Endothelial cell of umbilical vein (primary cell): ENCODE measurements around the gene PRRT1B. TPM values are rescaled to one million over a fixed set of nuclear protein-coding genes. Genes with fewer than 3 reads are reported as not detected.

Experiments
- BruUV-seq: library from RNA; stranded (reverse); fragments of 400-500 nt; replicated peaks from 2 replicates; lab custom pipeline; 2021; lab: Mats Ljungman, UMichigan
- CTCF ChIA-PET: fragments of 300-600, 350-600 bp; sonication (Branson Sonifier 250); formaldehyde crosslinking; loops from one replicate; lab custom pipeline; 2021; ENCODE audit warnings: antibody characterized with exemption, inconsistent platforms; lab: Charles Lee
- POLR2A ChIA-PET: fragments of 300-600, 350-600 bp; sonication (Branson Sonifier 250); formaldehyde crosslinking; loops from one replicate; lab custom pipeline; 2021; ENCODE audit warnings: antibody characterized with exemption, inconsistent platforms; lab: Charles Lee
- DNase-seq: peaks from one replicate; pipeline ENCODE4 v3.0.0-alpha.2; 2011; ENCODE audit warnings: low read depth, low spot score
- FAIRE-seq: peaks from 2 replicates; lab custom pipeline; 2011; peaks lifted over from hg19 to GRCh38; lab: Jason Lieb, UNC
- H2AFZ ChIP-seq: 2 replicates; pipeline ENCODE4 v1.6.0; 2012; ENCODE audit warnings: low read depth, low read length, control low read depth, inconsistent platforms
- H3K27ac ChIP-seq: 2 replicates; pipeline ENCODE4 v1.5.1; 2011; ENCODE audit warnings: low read depth, mild to moderate bottlenecking, control low read depth, low read length, moderate library complexity; ENCODE audit not compliant: insufficient read depth
- H3K27me3 ChIP-seq, 2 experiments: 2 replicates each; pipeline versions ENCODE4 v1.6.0 to v1.6.1; 2011; ENCODE audit warnings: low read length in 2 of 2, mixed read lengths in 1 of 2; ENCODE audit not compliant: control insufficient read depth in 2 of 2, insufficient read depth in 2 of 2
- H3K36me3 ChIP-seq, 2 experiments: 2 replicates in 1 of 2; 3 replicates in 1 of 2; pipeline ENCODE4 v1.5.1; 2011; ENCODE audit warnings: low read length in 2 of 2, mild to moderate bottlenecking in 1 of 2, moderate library complexity in 1 of 2; ENCODE audit not compliant: control insufficient read depth in 2 of 2, insufficient read depth in 2 of 2; ENCODE audit errors: extremely low read depth in 1 of 2
- H3K4me1 ChIP-seq: 3 replicates; pipeline ENCODE4 v1.5.1; 2011; ENCODE audit warnings: mild to moderate bottlenecking, low read length; ENCODE audit not compliant: control insufficient read depth, insufficient read depth; ENCODE audit errors: extremely low read depth
- H3K4me2 ChIP-seq: 2 replicates; pipeline ENCODE4 v1.6.1; 2011; ENCODE audit warnings: low read length, control low read depth, mixed read lengths; ENCODE audit not compliant: insufficient read depth
- H3K4me3 ChIP-seq, 3 experiments: fragments of 200-600 bp in 1 of 3; sonication (generic), shearing (Covaris generic) in 1 of 3; replicated peaks in 1 of 3; 2 replicates each; pipeline ENCODE4 v1.5.1; 2011 to 2016; ENCODE audit warnings: control low read depth in 3 of 3, low read length in 3 of 3, mild to moderate bottlenecking in 2 of 3, inconsistent platforms in 1 of 3, low read depth in 1 of 3, moderate library complexity in 1 of 3; ENCODE audit not compliant: insufficient read depth in 1 of 3
- H3K79me2 ChIP-seq: 2 replicates; pipeline ENCODE4 v1.6.0; 2012; ENCODE audit warnings: low read length, inconsistent platforms; ENCODE audit not compliant: control insufficient read depth, insufficient read depth
- H3K9ac ChIP-seq: replicated peaks from 2 replicates; pipeline ENCODE3; 2011; ENCODE audit warnings: low read length, control low read depth; ENCODE audit not compliant: insufficient read depth; ENCODE audit errors: extremely low read depth
- H3K9me1 ChIP-seq: replicated peaks from 3 replicates; pipeline ENCODE4 v1.6.0; 2011; ENCODE audit warnings: mild to moderate bottlenecking, low read length; ENCODE audit not compliant: control insufficient read depth, insufficient read depth; ENCODE audit errors: extremely low read depth
- H3K9me3 ChIP-seq: replicated peaks from 2 replicates; pipeline ENCODE4 v1.5.1; 2012; ENCODE audit warnings: low read length, inconsistent platforms; ENCODE audit not compliant: control insufficient read depth, insufficient read depth
- H4K20me1 ChIP-seq: replicated peaks from 2 replicates; pipeline ENCODE3; 2011; ENCODE audit warnings: mild to moderate bottlenecking, low read length; ENCODE audit not compliant: control insufficient read depth, insufficient read depth; ENCODE audit errors: extremely low read depth
- EZH2 ChIP-seq: IDR thresholded peaks from 2 replicates; pipeline ENCODE4 v1.6.1; 2012; ENCODE audit warnings: borderline replicate concordance, low read depth, mild to moderate bottlenecking, moderate library complexity, low read length, inconsistent platforms; ENCODE audit not compliant: severe bottlenecking
- FOS ChIP-seq: IDR thresholded peaks from 2 replicates; pipeline ENCODE4 v1.6.1; 2011; ENCODE audit warnings: mild to moderate bottlenecking, low read length, moderate library complexity, borderline replicate concordance; ENCODE audit not compliant: insufficient read depth
- GATA2 ChIP-seq: IDR thresholded peaks from 2 replicates; pipeline ENCODE4 v1.7.0; 2011; ENCODE audit warnings: low read depth, mild to moderate bottlenecking, moderate library complexity, mixed read lengths, low read length; ENCODE audit not compliant: insufficient read length, insufficient read depth
- JUN ChIP-seq: IDR thresholded peaks from 2 replicates; pipeline ENCODE4 v1.6.1; 2011; ENCODE audit warnings: borderline replicate concordance, low read depth; ENCODE audit not compliant: insufficient read length, insufficient read depth
- MYC ChIP-seq: IDR thresholded peaks from one replicate; pipeline ENCODE4 v1.6.1; 2011; ENCODE audit warnings: mild to moderate bottlenecking, low read depth, low read length
- POLR2A ChIP-seq: IDR thresholded peaks from 2 replicates; pipeline ENCODE4 v1.6.1; 2012; ENCODE audit warnings: low read depth, mild to moderate bottlenecking, control low read depth, low read length
- POLR2AphosphoS5 ChIP-seq: IDR thresholded peaks from 2 replicates; pipeline ENCODE4 v1.6.1; 2012; ENCODE audit warnings: low read depth, mild to moderate bottlenecking, control low read depth, low read length, moderate library complexity; ENCODE audit not compliant: insufficient read depth
- dilution Hi-C: fragments of 300-500 bp; cut with MboI; formaldehyde crosslinking; loops from one replicate; pipeline ENCODE4 v1.15.0; 2019; ENCODE audit warnings: low sequenced_read_pairs; ENCODE audit not compliant: extremely low pct_ligation_motif_present
- intact Hi-C: fragments of 100-400 bp; cut with micrococcal nuclease; formaldehyde crosslinking; loops from one replicate; pipeline ENCODE4 v1.10.0; 2022
- polyA plus RNA-seq, 4 experiments: library from polyadenylated mRNA; depleted of rRNA in 3 of 4; stranded (reverse) in 3 of 4; unstranded in 1 of 4; fragments of >200 nt; gene quantifications; 2 replicates each; pipeline versions ENCODE4 v1.2.1 to v1.2.3, GENCODE V29; 2011 to 2012; ENCODE audit warnings: missing spikeins in 1 of 4
- total RNA-seq: library from RNA; stranded (reverse); gene quantifications from 2 replicates; pipeline ENCODE4 v1.2.3, GENCODE V29; 2021
- TF ChIP-seq, protein P1 (sequence below), 2 donors: IDR thresholded peaks; 1 replicate in 1 of 2; 2 replicates in 1 of 2; pipeline ENCODE4 v1.5.1; 2011; ENCODE audit warnings: low read length in 2 of 2, mild to moderate bottlenecking in 2 of 2, moderate library complexity in 2 of 2, control low read depth in 1 of 2, inconsistent platforms in 1 of 2, low read depth in 1 of 2; ENCODE audit not compliant: insufficient read depth in 1 of 2; ENCODE audit errors: extremely low read depth in 1 of 2
- TF ChIP-seq, protein P2 (sequence below): IDR thresholded peaks from 2 replicates; pipeline ENCODE4 v1.6.1; 2011; ENCODE audit not compliant: insufficient read depth, insufficient read length

Gene PRRT1B
- total and polyA plus RNA-seq, 2 donors (not counting 3 experiments of a cell fraction or from before 2014, with no cell fraction given), result not detected

DNA sequence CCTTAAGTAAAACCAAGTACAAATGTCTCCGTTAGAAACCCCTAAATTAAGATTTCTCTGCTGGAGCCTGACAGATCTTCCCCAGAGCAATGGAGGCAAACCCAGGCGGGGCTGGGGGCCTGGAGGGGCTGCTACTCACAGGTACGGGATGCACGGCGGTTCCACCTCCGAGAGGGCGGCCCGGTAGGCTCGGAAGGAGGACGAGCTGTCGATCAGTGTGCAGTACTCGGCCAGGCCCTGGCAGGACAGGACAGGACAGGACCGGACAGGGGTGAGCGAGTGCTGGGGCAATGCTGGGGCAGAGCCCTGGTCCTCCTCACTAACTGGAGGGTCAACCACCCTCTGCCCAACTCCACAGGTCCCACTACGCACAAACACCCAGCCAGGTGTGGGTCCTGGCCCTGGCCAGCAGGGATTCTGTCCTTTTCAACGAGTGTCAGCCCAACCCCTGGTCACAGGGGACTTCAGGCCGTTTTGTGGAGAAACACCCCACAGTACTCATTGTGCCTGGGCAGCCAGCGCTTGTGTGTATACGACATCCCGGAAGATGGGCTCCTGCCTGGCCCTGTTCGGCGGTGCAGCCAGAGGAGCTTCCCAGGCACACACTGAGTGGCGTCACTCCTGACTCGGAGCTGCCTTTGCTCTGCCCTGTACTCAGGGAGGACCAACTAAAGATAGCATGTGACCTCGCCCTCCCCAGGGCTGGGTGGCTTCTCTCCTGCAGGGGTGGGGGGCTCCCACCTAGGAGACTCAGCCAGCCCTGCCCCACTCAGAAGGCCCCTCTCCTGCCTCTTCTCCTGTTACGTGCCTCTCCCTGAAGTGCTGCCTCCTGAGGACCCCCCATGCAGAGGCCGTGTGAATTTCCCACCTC is 37.4 kb downstream of the PRRT1B start:
- no peak overlapping the region for H3K4me2 ChIP-seq
- peaks cover 14 to 55% of the 10 kb centered on the region in 2 experiments for H3K36me3 ChIP-seq
- dilution Hi-C loops (no loop called here), intact Hi-C loops (loop anchor here (10.0 kb wide), 1 partner anchor 48 kb away; the partner anchor contains the start of gene UCK1)
- FAIRE-seq (no peak), DNase-seq (no peak)
- POLR2A ChIA-PET, result no interaction called here
- no peak overlapping the region for H2AFZ ChIP-seq
- H3K79me2 ChIP-seq, result no peaks in the 10 kb centered on the region
- H4K20me1 ChIP-seq, result no peaks in the 10 kb centered on the region
- TF ChIP-seq GATA2 (no peak), JUN (no peak), POLR2AphosphoS5 (no peak), FOS (no peak), EZH2 (no peak), MYC (no peak), POLR2A (no peak)
- TF ChIP-seq, protein P1, sequence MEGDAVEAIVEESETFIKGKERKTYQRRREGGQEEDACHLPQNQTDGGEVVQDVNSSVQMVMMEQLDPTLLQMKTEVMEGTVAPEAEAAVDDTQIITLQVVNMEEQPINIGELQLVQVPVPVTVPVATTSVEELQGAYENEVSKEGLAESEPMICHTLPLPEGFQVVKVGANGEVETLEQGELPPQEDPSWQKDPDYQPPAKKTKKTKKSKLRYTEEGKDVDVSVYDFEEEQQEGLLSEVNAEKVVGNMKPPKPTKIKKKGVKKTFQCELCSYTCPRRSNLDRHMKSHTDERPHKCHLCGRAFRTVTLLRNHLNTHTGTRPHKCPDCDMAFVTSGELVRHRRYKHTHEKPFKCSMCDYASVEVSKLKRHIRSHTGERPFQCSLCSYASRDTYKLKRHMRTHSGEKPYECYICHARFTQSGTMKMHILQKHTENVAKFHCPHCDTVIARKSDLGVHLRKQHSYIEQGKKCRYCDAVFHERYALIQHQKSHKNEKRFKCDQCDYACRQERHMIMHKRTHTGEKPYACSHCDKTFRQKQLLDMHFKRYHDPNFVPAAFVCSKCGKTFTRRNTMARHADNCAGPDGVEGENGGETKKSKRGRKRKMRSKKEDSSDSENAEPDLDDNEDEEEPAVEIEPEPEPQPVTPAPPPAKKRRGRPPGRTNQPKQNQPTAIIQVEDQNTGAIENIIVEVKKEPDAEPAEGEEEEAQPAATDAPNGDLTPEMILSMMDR (IDR thresholded peaks at IDR 0.05; ENCODE audit: extremely low read depth in 1 of 2, insufficient read depth in 1 of 2, low read depth in 1 of 2, low read length in 2 of 2), result no peak
- TF ChIP-seq, protein P2, sequence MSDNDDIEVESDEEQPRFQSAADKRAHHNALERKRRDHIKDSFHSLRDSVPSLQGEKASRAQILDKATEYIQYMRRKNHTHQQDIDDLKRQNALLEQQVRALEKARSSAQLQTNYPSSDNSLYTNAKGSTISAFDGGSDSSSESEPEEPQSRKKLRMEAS, result no peak
- H3K27ac ChIP-seq, result no peak overlapping the region
- CTCF ChIA-PET, result no interaction called here
- no peaks in the 10 kb centered on the region for H3K9me1 ChIP-seq
- H3K4me3 ChIP-seq, result no peak overlapping the region
- BruUV-seq, result no TSS peak
- H3K9ac ChIP-seq, result no peak overlapping the region
- no peaks in the 10 kb centered on the region for H3K4me1 ChIP-seq
- no peaks in the 10 kb centered on the region for H3K27me3 ChIP-seq
- no peaks in the 10 kb centered on the region for H3K9me3 ChIP-seq
